ENCODE results near the gene ATMIN.

Gene ATMIN

GRCh38 chr16:81026429-81026828 lies 9.2 kb upstream of the ATMIN start:
- TF ChIP-seq POLR2A (IDR thresholded peaks at IDR 0.05; ENCODE audit: extremely low read depth, insufficient read length) (no peak), CTCF (IDR thresholded peaks at IDR 0.05; ENCODE audit: low read depth, low read length) (no peak), MYC (IDR thresholded peaks at IDR 0.05; ENCODE audit: low read depth, low read length) (no peak), MAX (IDR thresholded peaks at IDR 0.05; ENCODE audit: low read depth, low read length) (no peak)
- no peak for DNase-seq (ENCODE audit: low read depth)

GRCh38 chr16:81029930-81030604 lies 5.6 kb upstream of the ATMIN start:
- no peak overlapping the region for H3K4me3 ChIP-seq (ENCODE audit: low read depth, low read length)
- DNase-seq (ENCODE audit: low read depth) = no peak
- TF ChIP-seq POLR2A (IDR thresholded peaks at IDR 0.05; ENCODE audit: extremely low read depth, insufficient read length) (no peak), MAX (IDR thresholded peaks at IDR 0.05; ENCODE audit: low read depth, low read length) (no peak), CTCF (IDR thresholded peaks at IDR 0.05; ENCODE audit: low read depth, low read length) (no peak), MYC (IDR thresholded peaks at IDR 0.05; ENCODE audit: low read depth, low read length) (no peak)

More at GRCh38 chr16:81026429-81026828, 9.2 kb upstream of the ATMIN start:
- H3K4me3 ChIP-seq (ENCODE audit: low read depth, low read length) = no peak overlapping the region

GRCh38 chr16:81035975-81036750 lies 521 bp downstream of the ATMIN start:
- TF ChIP-seq CTCF (IDR thresholded peaks at IDR 0.05; ENCODE audit: low read depth, low read length) (no peak), MYC (IDR thresholded peaks at IDR 0.05; ENCODE audit: low read depth, low read length) (no peak), POLR2A (IDR thresholded peaks at IDR 0.05; ENCODE audit: extremely low read depth, insufficient read length) (no peak), MAX (IDR thresholded peaks at IDR 0.05; ENCODE audit: low read depth, low read length) (no peak)
- DNase-seq (ENCODE audit: low read depth) = peak; percentile 73
- H3K4me3 ChIP-seq (ENCODE audit: low read depth, low read length) = peak overlapping the region; percentile 81

GRCh38 chr16:81036751-81037350 lies 1.2 kb downstream of the ATMIN start:
- peak; percentile 39 for DNase-seq (ENCODE audit: low read depth)
- TF ChIP-seq MAX (IDR thresholded peaks at IDR 0.05; ENCODE audit: low read depth, low read length) (no peak), CTCF (IDR thresholded peaks at IDR 0.05; ENCODE audit: low read depth, low read length) (no peak), MYC (IDR thresholded peaks at IDR 0.05; ENCODE audit: low read depth, low read length) (no peak), POLR2A (IDR thresholded peaks at IDR 0.05; ENCODE audit: extremely low read depth, insufficient read length) (no peak)
- H3K4me3 ChIP-seq (ENCODE audit: low read depth, low read length) = peak overlapping the region; percentile 81

GRCh38 chr16:81040131-81040530 lies 4.5 kb downstream of the ATMIN start:
- no peak for DNase-seq (ENCODE audit: low read depth)
- TF ChIP-seq MAX (IDR thresholded peaks at IDR 0.05; ENCODE audit: low read depth, low read length) (no peak), MYC (IDR thresholded peaks at IDR 0.05; ENCODE audit: low read depth, low read length) (no peak), CTCF (IDR thresholded peaks at IDR 0.05; ENCODE audit: low read depth, low read length) (no peak), POLR2A (IDR thresholded peaks at IDR 0.05; ENCODE audit: extremely low read depth, insufficient read length) (no peak)
- H3K4me3 ChIP-seq (ENCODE audit: low read depth, low read length) = no peak overlapping the region

All from NB4 (cell line).